Mesenchymal stem cell (in vitro differentiated cells and primary cell): Measurements from ENCODE around the gene ATG5.

ENCODE experiments used
- DNase-seq: peaks from one replicate; pipeline ENCODE4 v3.0.0-alpha.2; 2013
- H2AFZ ChIP-seq: one replicate; pipeline ENCODE4 v1.6.1; 2013; ENCODE audit warnings: low read depth, mild to moderate bottlenecking, control low read depth, inconsistent platforms, low read length, moderate library complexity
- H2AK5ac ChIP-seq: 2 replicates; pipeline ENCODE4 v1.6.1; 2013; ENCODE audit warnings: low read length, moderate library complexity, mild to moderate bottlenecking, inconsistent platforms; ENCODE audit not compliant: severe bottlenecking
- H2BK120ac ChIP-seq: one replicate; pipeline ENCODE4 v1.6.1; 2013; ENCODE audit warnings: low read depth, mild to moderate bottlenecking, inconsistent platforms, low read length, moderate library complexity
- H2BK12ac ChIP-seq, 2 experiments: one replicate each; pipeline ENCODE4 v1.6.1; 2013; ENCODE audit warnings: inconsistent platforms in 2 of 2, low read length in 2 of 2, mild to moderate bottlenecking in 2 of 2, moderate library complexity in 2 of 2, control low read depth in 1 of 2
- H2BK15ac ChIP-seq: one replicate; pipeline ENCODE4 v1.6.1; 2013; ENCODE audit warnings: mild to moderate bottlenecking, low read depth, inconsistent platforms; ENCODE audit not compliant: poor library complexity, severe bottlenecking
- H2BK5ac ChIP-seq: 2 replicates; pipeline ENCODE4 v1.6.1; 2013; ENCODE audit warnings: low read depth, mild to moderate bottlenecking, low read length, control low read depth, inconsistent platforms; ENCODE audit not compliant: poor library complexity, severe bottlenecking
- H3K14ac ChIP-seq, 2 experiments: one replicate each; pipeline ENCODE4 v1.6.1; 2013; ENCODE audit warnings: inconsistent platforms in 2 of 2, low read length in 2 of 2, control low read depth in 1 of 2, mild to moderate bottlenecking in 1 of 2, moderate library complexity in 1 of 2
- H3K18ac ChIP-seq, 2 experiments: one replicate each; pipeline ENCODE4 v1.6.1; 2013; ENCODE audit warnings: inconsistent platforms in 2 of 2, low read length in 2 of 2, control low read depth in 1 of 2, low read depth in 1 of 2, mild to moderate bottlenecking in 1 of 2
- H3K23ac ChIP-seq, 2 experiments: one replicate each; pipeline ENCODE4 v1.6.1; 2013; ENCODE audit warnings: inconsistent platforms in 2 of 2, low read length in 2 of 2, mild to moderate bottlenecking in 2 of 2, moderate library complexity in 2 of 2, control low read depth in 1 of 2
- H3K27ac ChIP-seq: 2 replicates; pipeline ENCODE4 v1.5.1; 2013; ENCODE audit warnings: mild to moderate bottlenecking, moderate library complexity, low read length, control low read depth, inconsistent platforms; ENCODE audit not compliant: poor library complexity, severe bottlenecking
- H3K27me3 ChIP-seq, 2 experiments: 2 replicates each; pipeline versions ENCODE4 v1.6.1 to v1.7.0; 2013; ENCODE audit warnings: low read length in 2 of 2, mild to moderate bottlenecking in 2 of 2, moderate library complexity in 2 of 2, control low read depth in 1 of 2, inconsistent platforms in 1 of 2; ENCODE audit not compliant: control insufficient read depth in 1 of 2, insufficient read depth in 1 of 2
- H3K36me3 ChIP-seq, 2 experiments: 2 replicates each; pipeline versions ENCODE4 v1.6.1 to v1.7.0; 2013; ENCODE audit warnings: low read length in 2 of 2, control low read depth in 1 of 2, inconsistent platforms in 1 of 2, low read depth in 1 of 2, mild to moderate bottlenecking in 1 of 2; ENCODE audit not compliant: insufficient read depth in 2 of 2, control insufficient read depth in 1 of 2
- H3K4ac ChIP-seq, 2 experiments: one replicate each; pipeline ENCODE4 v1.6.1; 2013; ENCODE audit warnings: inconsistent platforms in 2 of 2, low read length in 2 of 2, mild to moderate bottlenecking in 2 of 2, moderate library complexity in 2 of 2, control low read depth in 1 of 2, low read depth in 1 of 2
- H3K4me1 ChIP-seq: 2 replicates; pipeline ENCODE4 v1.6.1; 2013; ENCODE audit warnings: low read depth, low read length, control low read depth; ENCODE audit not compliant: control insufficient read depth, insufficient read depth
- H3K4me2 ChIP-seq: 2 replicates; pipeline ENCODE4 v1.6.1; 2013; ENCODE audit warnings: low read length, mild to moderate bottlenecking, inconsistent platforms; ENCODE audit not compliant: poor library complexity, severe bottlenecking
- H3K4me3 ChIP-seq, 2 experiments: 2 replicates each; pipeline versions ENCODE4 v1.5.1 to v1.7.0; 2013; ENCODE audit warnings: low read length in 2 of 2, mild to moderate bottlenecking in 2 of 2, control low read depth in 1 of 2, low read depth in 1 of 2; ENCODE audit not compliant: insufficient read depth in 1 of 2
- H3K79me1 ChIP-seq: replicated peaks from 2 replicates; pipeline ENCODE4 v1.6.1; 2013; ENCODE audit warnings: mild to moderate bottlenecking, control low read depth, low read length, inconsistent platforms; ENCODE audit not compliant: poor library complexity, severe bottlenecking
- H3K9ac ChIP-seq: 2 replicates; pipeline ENCODE4 v1.7.0; 2013; ENCODE audit warnings: mild to moderate bottlenecking, low read length, moderate library complexity
- H3K9me3 ChIP-seq: 2 replicates; pipeline ENCODE4 v1.7.0; 2013; ENCODE audit warnings: mild to moderate bottlenecking, low read length; ENCODE audit not compliant: control insufficient read depth
- H4K8ac ChIP-seq: one replicate; pipeline ENCODE4 v1.6.1; 2013; ENCODE audit warnings: inconsistent platforms, mild to moderate bottlenecking, low read length, moderate library complexity
- H4K91ac ChIP-seq: one replicate; pipeline ENCODE4 v1.6.1; 2013; ENCODE audit warnings: mild to moderate bottlenecking, low read length, inconsistent platforms
- WGBS: methylation state at CpG from one replicate; pipeline ENCODE4 v1.1.7; 2013; ENCODE audit warnings: mixed read lengths; 5-methylcytosine and 5-hydroxymethylcytosine counted together

ATG5 gene

GRCh38 chr6:106249658-106250057 lies 75.9 kb downstream of the ATG5 start:
- no peak overlapping the region for H2BK5ac ChIP-seq
- no peak overlapping the region for H3K4me3 ChIP-seq
- no peak overlapping the region for H3K27ac ChIP-seq
- no peak overlapping the region for H2BK120ac ChIP-seq
- no peak overlapping the region for H2AK5ac ChIP-seq
- no peak overlapping the region for H3K4me2 ChIP-seq
- no peak overlapping the region for H4K91ac ChIP-seq
- H3K4me1 ChIP-seq = peaks cover 6% of the 10 kb centered on the region
- no peak overlapping the region for H3K23ac ChIP-seq
- H3K9ac ChIP-seq = no peak overlapping the region
- H3K27me3 ChIP-seq = no peaks in the 10 kb centered on the region
- H4K8ac ChIP-seq = no peak overlapping the region
- H3K36me3 ChIP-seq = peaks cover 0 to 19% of the 10 kb centered on the region in 2 experiments
- peaks cover 4% of the 10 kb centered on the region for H3K79me1 ChIP-seq
- H3K4ac ChIP-seq = no peak overlapping the region
- no peaks in the 10 kb centered on the region for H3K9me3 ChIP-seq
- H2BK12ac ChIP-seq = no peak overlapping the region
- H2AFZ ChIP-seq = no peak overlapping the region
- DNase-seq = no peak
- no peak overlapping the region for H3K14ac ChIP-seq
- no CpG with 5 or more reads among the region's 1 CpG for WGBS
- H3K18ac ChIP-seq = no peak overlapping the region
- no peak overlapping the region for H2BK15ac ChIP-seq

- Histone ChIP-seq H3K4me1 (peaks cover 5% of the 10 kb centered on the region), H3K9me3 (no peaks in the 10 kb centered on the region), H4K91ac (no peak overlapping the region), H3K9ac (no peak overlapping the region), H2AFZ (no peak overlapping the region), H2BK12ac (no peak overlapping the region), H3K27me3 (no peaks in the 10 kb centered on the region), H3K18ac (no peak overlapping the region), H3K36me3 (peaks cover 0 to 19% of the 10 kb centered on the region in 2 experiments), H3K79me1 (peaks cover 6% of the 10 kb centered on the region), H3K4me2 (no peak overlapping the region), H3K23ac (no peak overlapping the region), H3K27ac (no peak overlapping the region), H2BK15ac (no peak overlapping the region), H3K14ac (no peak overlapping the region), H2AK5ac (no peak overlapping the region), H3K4ac (no peak overlapping the region), H2BK5ac (no peak overlapping the region), H4K8ac (no peak overlapping the region), H3K4me3 (no peak overlapping the region), H2BK120ac (no peak overlapping the region)
- WGBS = 97% methylated on average over 2 of the region's 4 CpGs
- no peak for DNase-seq
Measured at GRCh38 chr6:106247733-106248132, 77.8 kb downstream of the ATG5 start.

GRCh38 chr6:106247293-106247692 lies 78.3 kb downstream of the ATG5 start:
- H3K4me1 ChIP-seq = peaks cover 5% of the 10 kb centered on the region
- H3K23ac ChIP-seq = no peak overlapping the region
- no peak overlapping the region for H2AFZ ChIP-seq
- no peak overlapping the region for H3K4me3 ChIP-seq
- H2BK5ac ChIP-seq = no peak overlapping the region
- H3K27me3 ChIP-seq = no peaks in the 10 kb centered on the region
- peaks cover 0 to 19% of the 10 kb centered on the region in 2 experiments for H3K36me3 ChIP-seq
- no peak overlapping the region for H4K8ac ChIP-seq
- peaks cover 6% of the 10 kb centered on the region for H3K79me1 ChIP-seq
- H2BK15ac ChIP-seq = no peak overlapping the region
- H2BK120ac ChIP-seq = no peak overlapping the region
- H3K4ac ChIP-seq = no peak overlapping the region
- H3K27ac ChIP-seq = no peak overlapping the region
- H4K91ac ChIP-seq = no peak overlapping the region
- H2AK5ac ChIP-seq = no peak overlapping the region
- H3K14ac ChIP-seq = no peak overlapping the region
- H3K18ac ChIP-seq = no peak overlapping the region
- no peak for DNase-seq
- H3K9me3 ChIP-seq = no peaks in the 10 kb centered on the region
- no peak overlapping the region for H3K9ac ChIP-seq
- H3K4me2 ChIP-seq = no peak overlapping the region
- no peak overlapping the region for H2BK12ac ChIP-seq
- no CpG with 5 or more reads among the region's 3 CpGs for WGBS

DNA sequence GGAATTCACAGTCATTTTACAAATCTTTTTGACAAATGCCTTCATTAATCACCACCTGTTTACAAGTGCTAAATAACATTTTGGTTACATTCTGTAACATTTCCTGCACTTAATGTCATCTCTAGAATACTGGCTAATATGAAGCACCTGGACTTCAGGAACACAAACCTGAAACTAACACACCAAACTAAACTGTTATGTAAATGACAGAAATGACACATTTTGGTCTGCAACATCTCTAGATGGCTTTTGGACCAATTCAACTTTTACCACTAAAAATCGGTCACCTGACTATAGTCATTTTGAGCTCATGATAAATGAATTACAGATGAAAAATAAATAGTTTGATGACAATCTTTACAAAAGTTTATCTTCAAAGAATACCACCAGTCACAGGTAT lies 80.6 kb downstream of the ATG5 start:
- H3K4me2 ChIP-seq = no peak overlapping the region
- H2BK12ac ChIP-seq = no peak overlapping the region
- no peak overlapping the region for H4K8ac ChIP-seq
- no peak overlapping the region for H2BK5ac ChIP-seq
- no peak overlapping the region for H3K18ac ChIP-seq
- no peak overlapping the region for H3K4me3 ChIP-seq
- H3K4ac ChIP-seq = no peak overlapping the region
- no peak overlapping the region for H2AFZ ChIP-seq
- H2BK15ac ChIP-seq = no peak overlapping the region
- no peak overlapping the region for H2AK5ac ChIP-seq
- no peak overlapping the region for H4K91ac ChIP-seq
- H3K36me3 ChIP-seq = peaks cover 0 to 27% of the 10 kb centered on the region in 2 experiments
- no peak overlapping the region for H3K14ac ChIP-seq
- peaks cover 11% of the 10 kb centered on the region for H3K79me1 ChIP-seq
- DNase-seq = no peak
- no peaks in the 10 kb centered on the region for H3K4me1 ChIP-seq
- no peak overlapping the region for H3K27ac ChIP-seq
- H3K23ac ChIP-seq = no peak overlapping the region
- no peaks in the 10 kb centered on the region for H3K9me3 ChIP-seq
- no peak overlapping the region for H3K9ac ChIP-seq
- H2BK120ac ChIP-seq = no peak overlapping the region
- H3K27me3 ChIP-seq = no peaks in the 10 kb centered on the region
- WGBS = no CpG with 5 or more reads among the region's 1 CpG
